ENCODE data around the gene PEA15.

DNA sequence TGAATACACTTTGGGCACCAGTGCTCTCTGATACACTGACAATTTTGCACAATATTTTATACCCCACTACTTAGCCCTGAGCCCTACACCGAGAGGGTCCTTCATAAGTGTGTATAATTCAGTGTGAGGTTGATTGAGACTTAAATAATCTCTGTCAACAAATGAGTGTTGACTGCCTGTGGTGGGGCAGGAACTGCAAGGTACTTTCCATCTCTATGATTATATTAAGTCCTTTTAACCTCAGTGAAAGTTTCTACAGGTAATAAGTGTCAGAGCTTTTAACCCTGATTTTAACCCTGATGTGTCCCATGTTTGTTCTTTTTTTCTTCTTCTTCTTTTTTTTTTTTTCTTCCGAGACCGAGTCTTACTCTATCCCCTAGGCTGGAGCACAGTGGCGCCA, 9.0 kb upstream of the PEA15 start:
- TF ChIP-seq, protein P1, sequence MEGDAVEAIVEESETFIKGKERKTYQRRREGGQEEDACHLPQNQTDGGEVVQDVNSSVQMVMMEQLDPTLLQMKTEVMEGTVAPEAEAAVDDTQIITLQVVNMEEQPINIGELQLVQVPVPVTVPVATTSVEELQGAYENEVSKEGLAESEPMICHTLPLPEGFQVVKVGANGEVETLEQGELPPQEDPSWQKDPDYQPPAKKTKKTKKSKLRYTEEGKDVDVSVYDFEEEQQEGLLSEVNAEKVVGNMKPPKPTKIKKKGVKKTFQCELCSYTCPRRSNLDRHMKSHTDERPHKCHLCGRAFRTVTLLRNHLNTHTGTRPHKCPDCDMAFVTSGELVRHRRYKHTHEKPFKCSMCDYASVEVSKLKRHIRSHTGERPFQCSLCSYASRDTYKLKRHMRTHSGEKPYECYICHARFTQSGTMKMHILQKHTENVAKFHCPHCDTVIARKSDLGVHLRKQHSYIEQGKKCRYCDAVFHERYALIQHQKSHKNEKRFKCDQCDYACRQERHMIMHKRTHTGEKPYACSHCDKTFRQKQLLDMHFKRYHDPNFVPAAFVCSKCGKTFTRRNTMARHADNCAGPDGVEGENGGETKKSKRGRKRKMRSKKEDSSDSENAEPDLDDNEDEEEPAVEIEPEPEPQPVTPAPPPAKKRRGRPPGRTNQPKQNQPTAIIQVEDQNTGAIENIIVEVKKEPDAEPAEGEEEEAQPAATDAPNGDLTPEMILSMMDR (IDR thresholded peaks at IDR 0.05; ENCODE audit: low read length), result no peak
- TF ChIP-seq EZH2 (IDR thresholded peaks at IDR 0.05; ENCODE audit: borderline replicate concordance, low read length), result no peak

Data from OCI-LY1 (cell line).